ENCODE measurements around the gene ECT2.

DNA sequence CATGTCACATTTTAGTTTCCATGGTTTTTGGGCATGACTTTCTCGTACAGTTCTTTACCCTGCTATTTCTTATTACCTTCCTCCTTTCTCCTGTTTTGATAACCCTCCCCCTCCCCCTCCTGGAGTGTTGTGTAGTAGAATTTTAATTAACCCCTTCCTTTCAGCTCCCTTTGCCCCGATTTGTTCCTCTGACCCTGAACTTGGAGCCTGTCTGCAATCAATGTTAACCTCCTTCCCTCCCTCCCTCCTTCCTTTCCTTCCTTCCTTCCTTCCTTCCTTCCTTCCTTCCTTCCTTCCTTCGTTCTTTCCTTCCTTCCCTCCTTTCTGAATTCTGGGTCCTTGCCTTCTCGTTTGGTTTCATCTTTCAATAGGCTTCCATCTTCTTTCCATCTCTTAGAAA lies 90.4 kb downstream of the ECT2 start:
- TF ChIP-seq, protein P1, sequence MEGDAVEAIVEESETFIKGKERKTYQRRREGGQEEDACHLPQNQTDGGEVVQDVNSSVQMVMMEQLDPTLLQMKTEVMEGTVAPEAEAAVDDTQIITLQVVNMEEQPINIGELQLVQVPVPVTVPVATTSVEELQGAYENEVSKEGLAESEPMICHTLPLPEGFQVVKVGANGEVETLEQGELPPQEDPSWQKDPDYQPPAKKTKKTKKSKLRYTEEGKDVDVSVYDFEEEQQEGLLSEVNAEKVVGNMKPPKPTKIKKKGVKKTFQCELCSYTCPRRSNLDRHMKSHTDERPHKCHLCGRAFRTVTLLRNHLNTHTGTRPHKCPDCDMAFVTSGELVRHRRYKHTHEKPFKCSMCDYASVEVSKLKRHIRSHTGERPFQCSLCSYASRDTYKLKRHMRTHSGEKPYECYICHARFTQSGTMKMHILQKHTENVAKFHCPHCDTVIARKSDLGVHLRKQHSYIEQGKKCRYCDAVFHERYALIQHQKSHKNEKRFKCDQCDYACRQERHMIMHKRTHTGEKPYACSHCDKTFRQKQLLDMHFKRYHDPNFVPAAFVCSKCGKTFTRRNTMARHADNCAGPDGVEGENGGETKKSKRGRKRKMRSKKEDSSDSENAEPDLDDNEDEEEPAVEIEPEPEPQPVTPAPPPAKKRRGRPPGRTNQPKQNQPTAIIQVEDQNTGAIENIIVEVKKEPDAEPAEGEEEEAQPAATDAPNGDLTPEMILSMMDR (IDR thresholded peaks at IDR 0.05) = no peak
- TF ChIP-seq EP300 (IDR thresholded peaks at IDR 0.05; ENCODE audit: borderline replicate concordance in 1 of 2, low read depth in 1 of 2, low read length in 1 of 2) = no peak
- TF ChIP-seq EZH2phosphoT487 (IDR thresholded peaks at IDR 0.05; ENCODE audit: borderline replicate concordance, low read depth) = no peak
- TF ChIP-seq RCOR1 (IDR thresholded peaks at IDR 0.05; ENCODE audit: low read length) = no peak
- no peak for TF ChIP-seq FOXJ3 (CRISPR knock-in tag; IDR thresholded peaks at IDR 0.05)
- no peak for TF ChIP-seq FOXM1 (IDR thresholded peaks at IDR 0.05; ENCODE audit: low read depth)
- TF ChIP-seq, protein P2, sequence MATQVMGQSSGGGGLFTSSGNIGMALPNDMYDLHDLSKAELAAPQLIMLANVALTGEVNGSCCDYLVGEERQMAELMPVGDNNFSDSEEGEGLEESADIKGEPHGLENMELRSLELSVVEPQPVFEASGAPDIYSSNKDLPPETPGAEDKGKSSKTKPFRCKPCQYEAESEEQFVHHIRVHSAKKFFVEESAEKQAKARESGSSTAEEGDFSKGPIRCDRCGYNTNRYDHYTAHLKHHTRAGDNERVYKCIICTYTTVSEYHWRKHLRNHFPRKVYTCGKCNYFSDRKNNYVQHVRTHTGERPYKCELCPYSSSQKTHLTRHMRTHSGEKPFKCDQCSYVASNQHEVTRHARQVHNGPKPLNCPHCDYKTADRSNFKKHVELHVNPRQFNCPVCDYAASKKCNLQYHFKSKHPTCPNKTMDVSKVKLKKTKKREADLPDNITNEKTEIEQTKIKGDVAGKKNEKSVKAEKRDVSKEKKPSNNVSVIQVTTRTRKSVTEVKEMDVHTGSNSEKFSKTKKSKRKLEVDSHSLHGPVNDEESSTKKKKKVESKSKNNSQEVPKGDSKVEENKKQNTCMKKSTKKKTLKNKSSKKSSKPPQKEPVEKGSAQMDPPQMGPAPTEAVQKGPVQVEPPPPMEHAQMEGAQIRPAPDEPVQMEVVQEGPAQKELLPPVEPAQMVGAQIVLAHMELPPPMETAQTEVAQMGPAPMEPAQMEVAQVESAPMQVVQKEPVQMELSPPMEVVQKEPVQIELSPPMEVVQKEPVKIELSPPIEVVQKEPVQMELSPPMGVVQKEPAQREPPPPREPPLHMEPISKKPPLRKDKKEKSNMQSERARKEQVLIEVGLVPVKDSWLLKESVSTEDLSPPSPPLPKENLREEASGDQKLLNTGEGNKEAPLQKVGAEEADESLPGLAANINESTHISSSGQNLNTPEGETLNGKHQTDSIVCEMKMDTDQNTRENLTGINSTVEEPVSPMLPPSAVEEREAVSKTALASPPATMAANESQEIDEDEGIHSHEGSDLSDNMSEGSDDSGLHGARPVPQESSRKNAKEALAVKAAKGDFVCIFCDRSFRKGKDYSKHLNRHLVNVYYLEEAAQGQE (IDR thresholded peaks at IDR 0.05; ENCODE audit: low read depth, low read length) = no peak
- TF ChIP-seq CHD2 (IDR thresholded peaks at IDR 0.05; ENCODE audit: low read length, partially characterized antibody) = no peak
- TF ChIP-seq POLR2AphosphoS5 (IDR thresholded peaks at IDR 0.05; ENCODE audit: low read depth, low read length) = no peak
- TF ChIP-seq, protein P3, sequence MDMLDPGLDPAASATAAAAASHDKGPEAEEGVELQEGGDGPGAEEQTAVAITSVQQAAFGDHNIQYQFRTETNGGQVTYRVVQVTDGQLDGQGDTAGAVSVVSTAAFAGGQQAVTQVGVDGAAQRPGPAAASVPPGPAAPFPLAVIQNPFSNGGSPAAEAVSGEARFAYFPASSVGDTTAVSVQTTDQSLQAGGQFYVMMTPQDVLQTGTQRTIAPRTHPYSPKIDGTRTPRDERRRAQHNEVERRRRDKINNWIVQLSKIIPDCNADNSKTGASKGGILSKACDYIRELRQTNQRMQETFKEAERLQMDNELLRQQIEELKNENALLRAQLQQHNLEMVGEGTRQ (IDR thresholded peaks at IDR 0.05; ENCODE audit: borderline replicate concordance, low read depth, low read length) = no peak
- TF ChIP-seq YY1 (IDR thresholded peaks at IDR 0.05; ENCODE audit: low read depth) = no peak
- no peak for TF ChIP-seq SMC3 (IDR thresholded peaks at IDR 0.05; ENCODE audit: low read depth, low read length)
- no peak for TF ChIP-seq TAF1 (IDR thresholded peaks at IDR 0.05; ENCODE audit: borderline replicate concordance, low read depth, low read length)
- no peak for TF ChIP-seq TCF12 (IDR thresholded peaks at IDR 0.05)
